Heart left ventricle (tissue), 13 donors: Measurements from ENCODE around the gene MRTFA.

Experiments used
- POLR2A ChIP-seq, 2 donors: fragments of 450-650 bp; IDR thresholded peaks; one replicate each; pipeline ENCODE4 v1.6.1; 2017; ENCODE audit warnings: antibody characterized with exemption in 2 of 2, mild to moderate bottlenecking in 2 of 2, moderate library complexity in 2 of 2
- TF ChIP-seq, protein P1 (sequence below), 12 donors: fragments of 200-600 bp; sonication (generic) in 4 of 12; IDR thresholded peaks; one replicate each; pipeline versions ENCODE4 v1.5.0 to v1.8.0; 2018 to 2022; ENCODE audit warnings: antibody characterized with exemption in 12 of 12, mild to moderate bottlenecking in 5 of 12
- donor health status: ischemic (EF 13 %, LVEDD 7.1; RV severe dilation, severe dysfunction).
- donor health status: DM: no; HTN: yes; CAD: no.
- donor health status: DM: no; HTN: no; CAD: no.
- donor health status: ischemic (EF 25% LVEDD 6.9; RV normal size, moderate dysfunction).
- donor health status: ischemic (EF 25% LVEDD 5.7; RV mildly dilated, moderate dysfunction).
- donor health status: ischemic (EF 35%, LVEDD 5.7; RV mildly dilated, moderate dysfunction).
- donor health status: nonischemic (EF 11% LVEDD 7.7; RV severe dilation, severe dysfunction).
- donor health status: DM: yes; HTN: yes; CAD: no.
- donor health status: PGD.
- donor health status: ischemic (EF 29% LVEDD 5.4; RV normal size, mild dysfunction).
- donor health status: nonischemic (EF 23%, LVEDD 6.1; RV moderate dilation, normal function).

DNA sequence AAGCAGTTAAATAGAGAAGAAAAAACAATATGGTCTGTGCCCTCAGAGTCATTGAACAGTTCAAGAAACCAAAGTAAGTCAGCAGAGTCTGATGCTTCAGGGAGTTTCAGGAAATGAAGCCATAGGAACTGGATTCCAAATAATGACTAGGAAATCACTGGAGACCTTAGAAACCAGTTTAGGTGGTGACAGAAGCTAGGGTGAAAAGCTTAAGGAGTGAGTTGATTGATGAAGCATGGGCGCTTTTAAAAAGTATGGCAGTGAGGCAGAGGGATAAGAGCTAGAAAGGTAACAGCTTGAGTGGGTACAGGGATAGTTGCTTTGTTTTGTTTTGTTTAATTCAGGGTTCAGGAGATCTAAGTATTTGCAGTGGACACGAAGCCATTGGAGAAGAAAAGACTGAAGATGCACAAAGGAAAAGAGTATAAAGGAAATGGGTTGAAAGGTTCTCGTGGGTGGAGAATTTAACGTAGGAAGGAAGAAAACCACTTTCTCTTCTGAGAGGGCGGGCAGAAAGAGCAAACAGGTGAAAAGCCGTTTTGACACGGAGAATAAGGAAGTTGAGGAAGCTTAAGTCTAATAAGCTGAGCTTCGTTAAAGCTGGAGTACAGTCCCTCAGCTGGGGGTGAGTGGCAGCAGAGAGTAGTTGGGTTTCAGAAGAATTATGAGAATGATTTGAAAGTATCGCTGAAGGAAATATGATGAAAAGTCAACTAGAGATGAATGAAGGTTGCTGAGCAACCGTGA lies 251.3 kb downstream of the MRTFA start:
- TF ChIP-seq, protein P1, sequence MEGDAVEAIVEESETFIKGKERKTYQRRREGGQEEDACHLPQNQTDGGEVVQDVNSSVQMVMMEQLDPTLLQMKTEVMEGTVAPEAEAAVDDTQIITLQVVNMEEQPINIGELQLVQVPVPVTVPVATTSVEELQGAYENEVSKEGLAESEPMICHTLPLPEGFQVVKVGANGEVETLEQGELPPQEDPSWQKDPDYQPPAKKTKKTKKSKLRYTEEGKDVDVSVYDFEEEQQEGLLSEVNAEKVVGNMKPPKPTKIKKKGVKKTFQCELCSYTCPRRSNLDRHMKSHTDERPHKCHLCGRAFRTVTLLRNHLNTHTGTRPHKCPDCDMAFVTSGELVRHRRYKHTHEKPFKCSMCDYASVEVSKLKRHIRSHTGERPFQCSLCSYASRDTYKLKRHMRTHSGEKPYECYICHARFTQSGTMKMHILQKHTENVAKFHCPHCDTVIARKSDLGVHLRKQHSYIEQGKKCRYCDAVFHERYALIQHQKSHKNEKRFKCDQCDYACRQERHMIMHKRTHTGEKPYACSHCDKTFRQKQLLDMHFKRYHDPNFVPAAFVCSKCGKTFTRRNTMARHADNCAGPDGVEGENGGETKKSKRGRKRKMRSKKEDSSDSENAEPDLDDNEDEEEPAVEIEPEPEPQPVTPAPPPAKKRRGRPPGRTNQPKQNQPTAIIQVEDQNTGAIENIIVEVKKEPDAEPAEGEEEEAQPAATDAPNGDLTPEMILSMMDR (IDR thresholded peaks at IDR 0.05), result no peak
- no peak for TF ChIP-seq POLR2A (IDR thresholded peaks at IDR 0.05)
